Measurements from ENCODE around the gene ABHD6. TPM values are rescaled to one million over a fixed set of nuclear protein-coding genes. Genes with fewer than 3 reads are reported as not detected.
A peak's percentile ranks its signal among the peaks of the same experiment; 100 is the strongest.
"Not testable (repeated sequence)": the region's sequence is repeated elsewhere in the genome, so short reads cannot be mapped to it uniquely, and the experiment has no call there.

ABHD6 gene
- polyA plus RNA-seq, 3 donors = 7.3 to 11.6 (median 9.0) TPM

DNA sequence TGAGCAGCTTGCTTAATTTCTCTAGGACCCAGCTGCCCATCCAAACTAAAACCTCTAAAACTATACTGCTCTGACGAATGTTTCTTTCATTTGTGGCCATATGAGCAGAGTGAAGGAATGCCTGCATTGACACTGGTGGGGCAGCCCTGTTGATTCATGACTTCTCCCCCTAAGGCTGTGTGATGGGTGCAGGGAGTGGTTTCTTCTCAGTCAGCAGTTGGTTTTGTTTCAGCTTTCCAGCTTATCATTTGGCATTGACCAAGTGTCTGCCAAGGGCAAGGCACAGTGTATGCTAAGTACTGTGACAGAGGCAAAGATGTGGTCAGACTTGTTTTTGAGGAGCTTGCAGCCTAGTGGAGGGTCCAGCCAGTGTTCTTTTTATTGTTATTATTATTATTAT is 4.7 kb downstream of the ABHD6 start:
- peaks cover 5% of the 10 kb centered on the region for H3K79me2 ChIP-seq (ENCODE audit: insufficient read depth, low read length)
- no peak overlapping the region for H3K4me2 ChIP-seq (replicated peaks; ENCODE audit: extremely low read depth, low read length, poor library complexity, severe bottlenecking)
- H3K36me3 ChIP-seq (replicated peaks in 1 of 2; ENCODE audit: control insufficient read depth in 1 of 2, insufficient read depth in 2 of 2, low read length in 2 of 2) = no peaks in the 10 kb centered on the region
- Mint-ChIP-seq H3K9me3 (peaks cover 0 to 2% (median 0%) of the 10 kb centered on the region in 7 donors), H3K27me3 (ENCODE audit: low read depth in 3 of 3) (peaks cover 0 to 3% (median 2%) of the 10 kb centered on the region in 3 donors), H3K4me1 (peaks cover 22% of the 10 kb centered on the region), H3K27ac (peak overlapping the region in 1 of 7 donors; percentile 64), H3K36me3 (peaks cover 0 to 10% of the 10 kb centered on the region in 2 donors), H3K4me3 (no peak overlapping the region)
- H3K4me3 ChIP-seq (replicated peaks in 1 of 3; ENCODE audit: low read depth in 2 of 3, low read length in 3 of 3) = no peak overlapping the region
- TF ChIP-seq, protein P1, sequence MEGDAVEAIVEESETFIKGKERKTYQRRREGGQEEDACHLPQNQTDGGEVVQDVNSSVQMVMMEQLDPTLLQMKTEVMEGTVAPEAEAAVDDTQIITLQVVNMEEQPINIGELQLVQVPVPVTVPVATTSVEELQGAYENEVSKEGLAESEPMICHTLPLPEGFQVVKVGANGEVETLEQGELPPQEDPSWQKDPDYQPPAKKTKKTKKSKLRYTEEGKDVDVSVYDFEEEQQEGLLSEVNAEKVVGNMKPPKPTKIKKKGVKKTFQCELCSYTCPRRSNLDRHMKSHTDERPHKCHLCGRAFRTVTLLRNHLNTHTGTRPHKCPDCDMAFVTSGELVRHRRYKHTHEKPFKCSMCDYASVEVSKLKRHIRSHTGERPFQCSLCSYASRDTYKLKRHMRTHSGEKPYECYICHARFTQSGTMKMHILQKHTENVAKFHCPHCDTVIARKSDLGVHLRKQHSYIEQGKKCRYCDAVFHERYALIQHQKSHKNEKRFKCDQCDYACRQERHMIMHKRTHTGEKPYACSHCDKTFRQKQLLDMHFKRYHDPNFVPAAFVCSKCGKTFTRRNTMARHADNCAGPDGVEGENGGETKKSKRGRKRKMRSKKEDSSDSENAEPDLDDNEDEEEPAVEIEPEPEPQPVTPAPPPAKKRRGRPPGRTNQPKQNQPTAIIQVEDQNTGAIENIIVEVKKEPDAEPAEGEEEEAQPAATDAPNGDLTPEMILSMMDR (IDR thresholded peaks at IDR 0.05) = no peak
- no CpG with 5 or more reads among the region's 1 CpG for WGBS (ENCODE audit: insufficient coverage)
- H3K27me3 ChIP-seq (ENCODE audit: control insufficient read depth in 2 of 2, insufficient read depth in 2 of 2, low read length in 2 of 2) = no peaks in the 10 kb centered on the region
- peaks cover 77% of the 10 kb centered on the region for H4K20me1 ChIP-seq (ENCODE audit: insufficient read depth, low read length)
- H3K27ac ChIP-seq (ENCODE audit: low read depth in 1 of 2, low read length in 2 of 2) = no peak overlapping the region
- peaks cover 7 to 17% of the 10 kb centered on the region in 2 donors for H3K4me1 ChIP-seq (ENCODE audit: control insufficient read depth in 1 of 2, insufficient read depth in 2 of 2, low read length in 2 of 2)
- no peaks in the 10 kb centered on the region for H3K9me3 ChIP-seq (replicated peaks in 1 of 2; ENCODE audit: control insufficient read depth in 1 of 2, insufficient read depth in 1 of 2, low read length in 2 of 2)
- no peak overlapping the region for H2AFZ ChIP-seq (ENCODE audit: insufficient read depth, low read depth, low read length, poor library complexity, severe bottlenecking)
- intact Hi-C loops (cut with micrococcal nuclease) = no loop called here
- DNase-seq = no peak
- no peak overlapping the region for H3K9ac ChIP-seq (ENCODE audit: insufficient read depth, low read length, poor library complexity, severe bottlenecking)

DNA sequence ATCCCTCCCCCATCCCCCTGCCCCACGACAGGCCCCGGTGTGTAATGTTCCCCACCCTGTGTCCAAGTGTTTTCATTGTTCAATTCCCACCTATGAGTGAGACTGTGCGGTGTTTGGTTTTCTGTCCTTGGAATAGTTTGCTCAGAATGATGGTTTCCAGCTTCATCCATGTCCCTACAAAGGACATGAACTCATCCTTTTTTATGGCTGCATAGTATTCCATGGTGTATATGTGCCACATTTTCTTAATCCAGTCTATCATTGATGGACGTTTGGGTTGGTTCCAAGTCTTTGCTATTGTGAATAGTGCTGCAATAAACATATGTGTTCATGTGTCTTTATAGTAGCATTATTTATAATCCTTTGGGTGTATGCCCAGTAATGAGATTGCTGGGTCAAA is 5.3 kb downstream of the ABHD6 start:
- DNase-seq; H3K27ac ChIP-seq (ENCODE audit: low read depth in 1 of 2, low read length in 2 of 2); H3K9me3 Mint-ChIP-seq; H3K79me2 ChIP-seq (ENCODE audit: insufficient read depth, low read length); H3K4me3 ChIP-seq (replicated peaks in 1 of 3; ENCODE audit: low read depth in 2 of 3, low read length in 3 of 3); H3K4me3 Mint-ChIP-seq; H3K4me2 ChIP-seq (replicated peaks; ENCODE audit: extremely low read depth, low read length, poor library complexity, severe bottlenecking); H3K9ac ChIP-seq (ENCODE audit: insufficient read depth, low read length, poor library complexity, severe bottlenecking); H2AFZ ChIP-seq (ENCODE audit: insufficient read depth, low read depth, low read length, poor library complexity, severe bottlenecking); H3K27me3 Mint-ChIP-seq (ENCODE audit: low read depth in 3 of 3); H3K27ac Mint-ChIP-seq; H3K9me3 ChIP-seq (replicated peaks in 1 of 2; ENCODE audit: control insufficient read depth in 1 of 2, insufficient read depth in 1 of 2, low read length in 2 of 2); H3K36me3 Mint-ChIP-seq; H3K27me3 ChIP-seq (ENCODE audit: control insufficient read depth in 2 of 2, insufficient read depth in 2 of 2, low read length in 2 of 2); H3K36me3 ChIP-seq (replicated peaks in 1 of 2; ENCODE audit: control insufficient read depth in 1 of 2, insufficient read depth in 2 of 2, low read length in 2 of 2); intact Hi-C loops (cut with micrococcal nuclease): not testable (repeated sequence)
- H3K4me1 ChIP-seq (ENCODE audit: control insufficient read depth in 1 of 2, insufficient read depth in 2 of 2, low read length in 2 of 2) = peaks cover 7 to 17% of the 10 kb centered on the region in 2 donors
- WGBS (ENCODE audit: insufficient coverage) = no CpG with 5 or more reads among the region's 4 CpGs
- peaks cover 22% of the 10 kb centered on the region for H3K4me1 Mint-ChIP-seq
- H4K20me1 ChIP-seq (ENCODE audit: insufficient read depth, low read length) = peaks cover 82% of the 10 kb centered on the region

All from CD14-positive monocyte (primary cell).